ENCODE data around the gene SLC35B1.
A peak's percentile ranks its signal among the peaks of the same experiment; 100 is the strongest.

SLC35B1 gene, protein sequence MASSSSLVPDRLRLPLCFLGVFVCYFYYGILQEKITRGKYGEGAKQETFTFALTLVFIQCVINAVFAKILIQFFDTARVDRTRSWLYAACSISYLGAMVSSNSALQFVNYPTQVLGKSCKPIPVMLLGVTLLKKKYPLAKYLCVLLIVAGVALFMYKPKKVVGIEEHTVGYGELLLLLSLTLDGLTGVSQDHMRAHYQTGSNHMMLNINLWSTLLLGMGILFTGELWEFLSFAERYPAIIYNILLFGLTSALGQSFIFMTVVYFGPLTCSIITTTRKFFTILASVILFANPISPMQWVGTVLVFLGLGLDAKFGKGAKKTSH

DNA sequence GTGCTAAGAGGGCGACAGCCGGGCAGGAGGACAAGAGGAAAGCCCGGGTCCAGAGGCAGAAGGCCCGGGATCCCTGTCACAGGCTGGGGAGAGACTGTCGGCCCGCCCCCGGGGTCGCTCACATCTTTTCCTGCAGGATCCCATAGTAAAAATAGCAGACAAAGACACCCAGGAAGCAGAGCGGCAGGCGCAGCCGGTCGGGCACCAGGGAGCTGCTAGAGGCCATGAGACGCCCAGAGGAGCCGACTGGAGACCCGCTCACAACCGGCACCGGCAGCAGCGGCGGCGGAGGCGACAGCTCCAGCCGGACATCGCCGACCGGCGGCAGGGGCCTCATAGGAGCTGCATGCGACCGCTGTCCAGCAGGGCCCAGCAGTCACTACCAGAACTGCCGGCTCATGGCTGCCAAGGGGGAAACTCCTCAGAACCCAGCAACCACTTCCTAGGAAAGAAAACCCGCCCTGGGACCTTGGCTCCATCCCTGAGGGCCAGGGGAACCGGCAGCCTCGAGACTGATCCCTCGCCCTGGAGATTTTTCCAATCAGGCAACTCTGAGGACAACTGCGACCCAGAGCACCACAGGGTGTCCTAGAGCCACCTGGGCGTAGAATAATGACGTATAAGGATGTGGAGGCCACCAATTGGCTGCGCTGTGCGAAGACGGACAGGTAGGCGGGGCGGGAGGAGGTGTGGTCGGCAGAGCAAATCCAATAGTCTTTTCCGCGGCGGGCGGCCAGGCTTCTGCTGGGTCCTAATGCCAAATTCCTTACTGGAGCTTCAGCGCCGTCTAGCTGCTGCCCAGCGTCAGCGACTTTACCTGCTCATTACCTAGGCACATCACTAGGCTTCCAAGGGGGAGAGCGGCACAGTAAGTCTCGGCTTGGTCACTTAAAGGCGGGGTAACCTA is at the start of gene SLC35B1:
Gene SLC35B1, minus strand, starts transcription at position 357 of the 907 bp plus-strand sequence. Its CDS starts 131 bp downstream, at position 226.
- peak; percentile 97 to 99 for DNase-seq (ENCODE audit: low read depth in 2 of 2)

DNA sequence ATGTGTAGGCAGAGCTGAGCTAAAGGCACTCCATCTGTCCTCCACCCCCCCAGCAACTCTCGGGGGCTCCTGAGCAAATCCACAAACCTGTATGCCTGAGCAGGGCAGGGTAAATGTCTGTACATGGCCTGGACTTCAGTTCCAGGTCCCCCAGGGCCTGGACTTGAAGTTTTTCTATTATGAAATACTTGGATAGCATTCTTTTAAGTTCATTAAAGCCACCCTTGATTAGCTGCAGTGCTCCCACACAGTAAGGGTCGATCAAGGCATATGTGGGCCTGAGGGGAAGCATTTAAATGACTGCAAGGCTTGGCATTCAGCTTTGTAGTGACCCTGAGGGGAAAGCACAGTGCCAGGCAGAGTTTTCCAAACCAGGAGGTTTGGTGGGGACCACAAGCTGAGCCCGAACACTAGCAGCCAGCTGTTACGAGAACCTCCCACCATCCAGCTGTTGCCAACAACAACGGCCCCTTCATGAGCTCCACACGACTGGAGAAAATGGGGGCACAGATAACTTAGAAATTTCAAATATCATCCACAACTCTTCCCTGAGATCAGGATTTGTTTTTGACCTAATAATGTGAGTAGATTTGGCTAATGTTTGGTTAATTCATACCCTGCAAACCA is 49.5 kb upstream of the SLC35B1 start:
- no peak for DNase-seq (ENCODE audit: low read depth in 2 of 2)

DNA sequence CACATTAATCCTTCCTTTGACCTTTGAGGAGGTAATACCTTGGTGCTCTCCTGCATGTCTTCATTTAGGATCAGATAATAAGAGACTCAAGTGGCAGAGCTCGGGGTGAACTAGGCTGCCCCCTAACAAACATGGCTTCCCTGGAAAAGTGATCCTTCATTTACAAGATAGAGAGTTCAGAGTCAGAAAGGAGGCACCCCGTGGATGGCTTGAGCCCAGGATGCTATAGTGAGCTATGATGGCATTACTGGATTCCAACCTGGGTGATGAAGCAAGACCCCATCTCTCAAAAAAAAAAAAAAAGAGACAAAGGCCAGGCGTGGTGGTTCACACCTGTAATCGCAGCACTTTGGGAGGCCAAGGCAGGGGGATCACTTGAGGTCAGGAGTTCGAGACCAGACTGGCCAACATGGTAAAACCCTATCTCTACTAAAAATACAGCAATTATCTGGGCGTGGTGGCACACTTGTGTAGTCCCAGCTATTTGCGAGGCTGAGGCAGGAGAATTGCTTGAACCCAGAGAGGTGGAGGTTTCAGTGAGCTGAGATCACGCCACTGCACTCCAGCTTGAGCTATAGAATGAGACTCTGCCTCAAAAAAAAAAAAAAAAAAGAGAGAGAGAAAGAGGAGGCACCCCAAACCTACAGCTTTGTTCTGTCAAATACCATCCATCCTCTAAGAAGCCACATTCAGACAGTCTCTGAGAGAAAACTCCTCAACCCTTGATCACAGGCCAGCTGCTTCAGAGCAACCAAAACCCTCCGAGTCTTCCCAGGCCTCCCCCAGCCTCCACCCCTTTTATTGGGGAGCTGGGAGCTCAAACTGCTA is 48.8 kb upstream of the SLC35B1 start:
- DNase-seq (ENCODE audit: low read depth in 2 of 2) = no peak

GRCh38 chr17:49755663-49756283 is 48.0 kb upstream of the SLC35B1 start:
- no peak for DNase-seq (ENCODE audit: low read depth in 2 of 2)

- DNase-seq (ENCODE audit: low read depth in 2 of 2) = no peak
Observed at GRCh38 chr17:49753959-49754391, 46.2 kb upstream of the SLC35B1 start.

DNA sequence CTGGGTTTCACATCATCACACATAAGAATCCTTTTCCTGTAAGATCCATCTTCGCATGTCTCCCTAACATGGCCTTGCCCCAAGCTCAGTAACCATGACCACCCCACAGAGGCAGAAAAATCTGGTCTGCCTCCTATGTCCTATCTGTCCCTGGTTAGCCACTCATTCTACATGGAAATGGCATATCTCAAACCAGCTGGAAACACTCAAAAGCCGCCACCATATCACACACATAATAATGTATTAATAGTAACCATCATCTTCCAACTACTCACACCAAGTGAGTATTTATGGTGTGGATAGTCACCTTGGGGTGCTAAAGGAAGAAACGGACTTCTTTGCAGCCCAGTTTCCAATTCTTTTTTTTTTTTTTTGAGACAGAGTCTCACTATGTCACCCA is 44.7 kb upstream of the SLC35B1 start:
- no peak for DNase-seq (ENCODE audit: low read depth in 2 of 2)

DNA sequence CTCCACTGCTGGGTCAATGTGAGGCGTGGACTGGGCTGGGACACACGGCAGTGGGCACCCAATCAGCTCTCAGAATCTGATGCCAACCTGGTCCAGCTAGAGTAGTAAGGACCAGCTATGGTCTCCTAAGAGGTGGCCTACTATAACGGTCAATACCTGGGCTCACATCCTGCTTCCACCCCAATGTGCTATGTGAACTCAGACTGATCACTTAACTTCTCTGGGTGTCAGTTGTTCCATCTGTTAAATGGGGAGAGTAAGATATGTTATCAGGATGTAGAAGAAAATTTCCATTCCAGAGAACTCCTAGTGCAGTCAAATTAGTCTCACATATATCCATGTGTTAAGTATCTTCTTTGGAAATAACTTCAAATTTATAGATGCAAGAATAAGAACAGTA is 42.0 kb upstream of the SLC35B1 start:
- no peak for DNase-seq (ENCODE audit: low read depth in 2 of 2)

GRCh38 chr17:49748791-49749190 is 41.0 kb upstream of the SLC35B1 start:
- peak; percentile 40 to 43 for DNase-seq (ENCODE audit: low read depth in 2 of 2)

DNA sequence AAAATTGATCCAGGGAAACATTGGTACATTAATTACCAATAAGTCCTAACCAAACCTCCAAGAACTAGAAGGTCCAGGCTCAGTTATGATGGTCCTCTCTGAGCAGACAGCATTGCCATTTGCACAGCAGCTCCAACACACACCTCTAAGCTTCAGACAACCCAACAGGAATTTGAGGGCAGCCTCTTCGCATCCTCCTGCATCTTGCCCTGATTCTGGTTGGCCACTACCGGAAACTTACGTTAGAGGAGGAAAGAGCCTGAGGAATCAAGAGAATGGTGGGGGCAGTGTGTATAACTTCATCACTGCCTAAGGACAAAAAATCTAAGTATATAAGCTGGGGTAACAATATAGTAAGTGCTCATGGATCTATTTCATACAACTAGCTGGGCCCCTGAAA is 40.5 kb upstream of the SLC35B1 start:
- no peak for DNase-seq (ENCODE audit: low read depth in 2 of 2)

DNA sequence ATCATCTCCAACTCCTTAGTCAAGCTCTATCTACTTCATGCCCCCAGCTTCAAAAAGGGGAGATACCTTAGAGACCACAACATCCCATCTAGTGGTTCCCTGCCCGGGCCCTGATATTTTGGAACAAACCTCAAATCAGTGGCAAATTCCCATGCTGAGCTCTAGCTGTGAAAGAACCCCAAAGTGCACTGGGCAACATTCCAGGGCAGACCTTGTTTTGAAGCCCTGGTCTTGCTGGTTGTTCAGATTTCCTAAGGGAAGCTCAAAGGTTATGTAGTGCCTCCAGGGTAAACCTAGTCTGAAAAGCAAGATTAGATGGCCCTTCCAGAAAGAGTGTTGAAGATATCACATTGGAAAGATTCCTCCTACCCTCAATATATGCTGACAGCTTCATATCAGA is 39.9 kb upstream of the SLC35B1 start:
- no peak for DNase-seq (ENCODE audit: low read depth in 2 of 2)

GRCh38 chr17:49746791-49747490 is 39.2 kb upstream of the SLC35B1 start:
- no peak for DNase-seq (ENCODE audit: low read depth in 2 of 2)

GRCh38 chr17:49745175-49746139 is 37.7 kb upstream of the SLC35B1 start:
- DNase-seq (ENCODE audit: low read depth in 2 of 2) = no peak

GRCh38 chr17:49742166-49742638 is 34.4 kb upstream of the SLC35B1 start:
- DNase-seq (ENCODE audit: low read depth in 2 of 2) = no peak

DNA sequence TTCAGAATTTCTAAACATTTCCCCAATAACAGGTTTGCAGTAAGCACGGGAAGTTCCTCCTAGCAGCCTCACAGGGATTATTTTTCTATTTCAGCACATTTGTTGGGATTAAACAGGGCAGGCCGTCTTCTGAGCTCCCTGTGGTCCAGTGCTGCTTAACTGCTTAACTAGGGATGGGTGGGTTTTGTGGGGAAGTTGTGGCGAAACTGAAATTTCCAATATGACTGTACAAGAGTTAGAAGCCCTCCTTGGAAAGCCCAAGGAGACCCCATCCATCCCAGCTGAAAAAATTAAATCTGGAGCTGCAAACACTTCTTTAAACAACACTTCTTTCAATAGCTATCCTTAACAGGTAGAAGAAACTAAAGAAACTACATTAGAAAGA is 33.9 kb upstream of the SLC35B1 start:
- DNase-seq (ENCODE audit: low read depth in 2 of 2) = no peak

DNA sequence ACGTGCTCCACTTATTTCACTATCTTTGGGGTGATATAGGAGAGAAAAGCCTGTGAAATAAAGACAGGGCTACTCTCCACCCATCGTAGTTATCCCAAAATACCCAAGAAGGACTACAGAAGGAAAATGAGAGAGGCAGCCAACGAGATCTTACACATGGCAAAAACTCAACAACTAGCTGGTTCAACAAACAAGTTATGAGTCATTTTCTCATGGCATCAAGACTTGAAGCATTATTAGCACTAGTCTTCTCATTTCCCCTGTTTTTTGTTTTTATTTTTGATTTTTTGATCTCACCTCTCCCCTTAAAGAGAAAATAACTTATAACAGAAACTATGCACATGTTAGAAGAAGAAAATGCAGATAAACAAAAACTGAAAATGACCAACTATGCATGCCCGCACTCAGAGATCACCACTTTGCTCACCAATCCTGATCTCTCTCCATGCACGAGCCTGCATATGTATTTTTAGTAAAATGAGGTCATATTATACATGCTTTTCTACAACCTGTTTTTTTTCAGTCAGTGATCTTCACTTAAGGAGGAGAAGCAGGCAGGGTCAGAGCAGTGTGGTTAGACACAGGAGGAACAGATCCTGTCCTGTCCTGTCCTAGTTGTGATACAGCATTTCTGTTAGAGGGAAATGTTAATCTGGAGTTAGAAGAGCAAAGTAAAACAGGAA is 33.4 kb upstream of the SLC35B1 start:
- no peak for DNase-seq (ENCODE audit: low read depth in 2 of 2)

DNA sequence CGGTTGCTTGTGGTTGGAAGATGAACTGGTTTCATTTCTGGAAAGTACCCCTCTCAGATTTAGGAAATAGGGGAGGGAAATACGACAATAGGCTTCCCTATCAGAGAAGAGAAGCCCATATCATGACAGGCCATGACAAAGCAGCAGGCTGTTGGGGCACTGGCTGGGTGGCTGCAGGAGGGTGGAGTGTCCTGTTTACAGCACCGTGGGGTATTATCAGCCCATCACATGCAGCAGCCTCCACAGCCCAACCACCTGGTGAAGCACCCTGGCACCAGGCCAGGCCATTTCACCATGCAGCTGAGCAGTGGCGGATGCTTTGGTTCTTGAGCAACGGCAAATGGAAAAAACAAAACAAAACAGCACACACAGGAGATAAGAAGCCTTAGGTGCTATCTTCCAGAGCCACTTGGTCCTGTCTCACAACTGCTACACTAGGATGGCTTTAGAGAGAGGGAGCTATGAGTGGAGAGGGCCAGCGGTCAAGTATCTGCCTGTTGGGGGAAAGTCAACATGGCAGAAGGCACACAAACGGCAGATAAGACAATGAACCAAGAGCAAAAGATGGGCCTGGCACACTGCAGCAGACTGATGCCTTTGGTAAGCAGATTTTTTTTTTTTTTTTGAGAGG is 32.0 kb upstream of the SLC35B1 start:
- DNase-seq (ENCODE audit: low read depth in 2 of 2) = peak; percentile 54 to 74

- no peak for DNase-seq (ENCODE audit: low read depth in 2 of 2)
Observed at GRCh38 chr17:49738456-49739163, 30.8 kb upstream of the SLC35B1 start.
